Mesenchymal stem cell (in vitro differentiated cells and primary cell): ENCODE results near the gene KLKB1.
"Not testable (repeated sequence)": the region's sequence is repeated elsewhere in the genome, so short reads cannot be mapped to it uniquely, and the experiment has no call there.

Experiments
- DNase-seq: peaks from one replicate; pipeline ENCODE4 v3.0.0-alpha.2; 2013
- H2AFZ ChIP-seq: one replicate; pipeline ENCODE4 v1.6.1; 2013; ENCODE audit warnings: low read depth, mild to moderate bottlenecking, control low read depth, inconsistent platforms, low read length, moderate library complexity
- H2AK5ac ChIP-seq: 2 replicates; pipeline ENCODE4 v1.6.1; 2013; ENCODE audit warnings: low read length, moderate library complexity, mild to moderate bottlenecking, inconsistent platforms; ENCODE audit not compliant: severe bottlenecking
- H2BK120ac ChIP-seq: one replicate; pipeline ENCODE4 v1.6.1; 2013; ENCODE audit warnings: low read depth, mild to moderate bottlenecking, inconsistent platforms, low read length, moderate library complexity
- H2BK12ac ChIP-seq, 2 experiments: one replicate each; pipeline ENCODE4 v1.6.1; 2013; ENCODE audit warnings: inconsistent platforms in 2 of 2, low read length in 2 of 2, mild to moderate bottlenecking in 2 of 2, moderate library complexity in 2 of 2, control low read depth in 1 of 2
- H2BK15ac ChIP-seq: one replicate; pipeline ENCODE4 v1.6.1; 2013; ENCODE audit warnings: mild to moderate bottlenecking, low read depth, inconsistent platforms; ENCODE audit not compliant: poor library complexity, severe bottlenecking
- H2BK5ac ChIP-seq: 2 replicates; pipeline ENCODE4 v1.6.1; 2013; ENCODE audit warnings: low read depth, mild to moderate bottlenecking, low read length, control low read depth, inconsistent platforms; ENCODE audit not compliant: poor library complexity, severe bottlenecking
- H3K14ac ChIP-seq, 2 experiments: one replicate each; pipeline ENCODE4 v1.6.1; 2013; ENCODE audit warnings: inconsistent platforms in 2 of 2, low read length in 2 of 2, control low read depth in 1 of 2, mild to moderate bottlenecking in 1 of 2, moderate library complexity in 1 of 2
- H3K18ac ChIP-seq, 2 experiments: one replicate each; pipeline ENCODE4 v1.6.1; 2013; ENCODE audit warnings: inconsistent platforms in 2 of 2, low read length in 2 of 2, control low read depth in 1 of 2, low read depth in 1 of 2, mild to moderate bottlenecking in 1 of 2
- H3K23ac ChIP-seq, 2 experiments: one replicate each; pipeline ENCODE4 v1.6.1; 2013; ENCODE audit warnings: inconsistent platforms in 2 of 2, low read length in 2 of 2, mild to moderate bottlenecking in 2 of 2, moderate library complexity in 2 of 2, control low read depth in 1 of 2
- H3K27ac ChIP-seq: 2 replicates; pipeline ENCODE4 v1.5.1; 2013; ENCODE audit warnings: mild to moderate bottlenecking, moderate library complexity, low read length, control low read depth, inconsistent platforms; ENCODE audit not compliant: poor library complexity, severe bottlenecking
- H3K27me3 ChIP-seq, 2 experiments: 2 replicates each; pipeline versions ENCODE4 v1.6.1 to v1.7.0; 2013; ENCODE audit warnings: low read length in 2 of 2, mild to moderate bottlenecking in 2 of 2, moderate library complexity in 2 of 2, control low read depth in 1 of 2, inconsistent platforms in 1 of 2; ENCODE audit not compliant: control insufficient read depth in 1 of 2, insufficient read depth in 1 of 2
- H3K36me3 ChIP-seq, 2 experiments: 2 replicates each; pipeline versions ENCODE4 v1.6.1 to v1.7.0; 2013; ENCODE audit warnings: low read length in 2 of 2, control low read depth in 1 of 2, inconsistent platforms in 1 of 2, low read depth in 1 of 2, mild to moderate bottlenecking in 1 of 2; ENCODE audit not compliant: insufficient read depth in 2 of 2, control insufficient read depth in 1 of 2
- H3K4ac ChIP-seq, 2 experiments: one replicate each; pipeline ENCODE4 v1.6.1; 2013; ENCODE audit warnings: inconsistent platforms in 2 of 2, low read length in 2 of 2, mild to moderate bottlenecking in 2 of 2, moderate library complexity in 2 of 2, control low read depth in 1 of 2, low read depth in 1 of 2
- H3K4me1 ChIP-seq: 2 replicates; pipeline ENCODE4 v1.6.1; 2013; ENCODE audit warnings: low read depth, low read length, control low read depth; ENCODE audit not compliant: control insufficient read depth, insufficient read depth
- H3K4me2 ChIP-seq: 2 replicates; pipeline ENCODE4 v1.6.1; 2013; ENCODE audit warnings: low read length, mild to moderate bottlenecking, inconsistent platforms; ENCODE audit not compliant: poor library complexity, severe bottlenecking
- H3K4me3 ChIP-seq, 2 experiments: 2 replicates each; pipeline versions ENCODE4 v1.5.1 to v1.7.0; 2013; ENCODE audit warnings: low read length in 2 of 2, mild to moderate bottlenecking in 2 of 2, control low read depth in 1 of 2, low read depth in 1 of 2; ENCODE audit not compliant: insufficient read depth in 1 of 2
- H3K79me1 ChIP-seq: replicated peaks from 2 replicates; pipeline ENCODE4 v1.6.1; 2013; ENCODE audit warnings: mild to moderate bottlenecking, control low read depth, low read length, inconsistent platforms; ENCODE audit not compliant: poor library complexity, severe bottlenecking
- H3K9ac ChIP-seq: 2 replicates; pipeline ENCODE4 v1.7.0; 2013; ENCODE audit warnings: mild to moderate bottlenecking, low read length, moderate library complexity
- H3K9me3 ChIP-seq: 2 replicates; pipeline ENCODE4 v1.7.0; 2013; ENCODE audit warnings: mild to moderate bottlenecking, low read length; ENCODE audit not compliant: control insufficient read depth
- H4K8ac ChIP-seq: one replicate; pipeline ENCODE4 v1.6.1; 2013; ENCODE audit warnings: inconsistent platforms, mild to moderate bottlenecking, low read length, moderate library complexity
- H4K91ac ChIP-seq: one replicate; pipeline ENCODE4 v1.6.1; 2013; ENCODE audit warnings: mild to moderate bottlenecking, low read length, inconsistent platforms
- WGBS: methylation state at CpG from one replicate; pipeline ENCODE4 v1.1.7; 2013; ENCODE audit warnings: mixed read lengths; 5-methylcytosine and 5-hydroxymethylcytosine counted together

KLKB1 gene

GRCh38 chr4:186272699-186273391, 45.5 kb downstream of the KLKB1 start:
- H2BK5ac ChIP-seq: no peak overlapping the region
- no peaks in the 10 kb centered on the region for H3K36me3 ChIP-seq
- H3K14ac ChIP-seq: no peak overlapping the region
- H3K9ac ChIP-seq: no peak overlapping the region
- H4K8ac ChIP-seq: no peak overlapping the region
- no peak overlapping the region for H3K18ac ChIP-seq
- H3K4me1 ChIP-seq: no peaks in the 10 kb centered on the region
- no peak overlapping the region for H3K27ac ChIP-seq
- no peak overlapping the region for H3K23ac ChIP-seq
- no peaks in the 10 kb centered on the region for H3K27me3 ChIP-seq
- H3K4me3 ChIP-seq: no peak overlapping the region
- H3K9me3 ChIP-seq: no peaks in the 10 kb centered on the region
- no peak overlapping the region for H2AFZ ChIP-seq
- no peak for DNase-seq
- 90% methylated on average over 1 of the region's 4 CpGs for WGBS
- H2BK12ac ChIP-seq: no peak overlapping the region
- H2BK120ac ChIP-seq: no peak overlapping the region
- no peak overlapping the region for H3K4me2 ChIP-seq
- no peak overlapping the region for H4K91ac ChIP-seq
- no peak overlapping the region for H3K4ac ChIP-seq
- H3K79me1 ChIP-seq: no peaks in the 10 kb centered on the region
- no peak overlapping the region for H2BK15ac ChIP-seq
- H2AK5ac ChIP-seq: no peak overlapping the region

- not testable (repeated sequence) for H2BK15ac ChIP-seq, H2BK5ac ChIP-seq, H3K9ac ChIP-seq, H2BK120ac ChIP-seq, H4K91ac ChIP-seq, H2BK12ac ChIP-seq, H3K27ac ChIP-seq, H3K18ac ChIP-seq, H3K9me3 ChIP-seq, H2AK5ac ChIP-seq, H3K4ac ChIP-seq, H3K23ac ChIP-seq, H4K8ac ChIP-seq, DNase-seq, H3K4me3 ChIP-seq, H3K4me2 ChIP-seq, H3K27me3 ChIP-seq, H3K14ac ChIP-seq, H3K4me1 ChIP-seq, H3K36me3 ChIP-seq, H2AFZ ChIP-seq, H3K79me1 ChIP-seq
- 96% methylated on average over 5 of the region's 5 CpGs for WGBS
Observed at GRCh38 chr4:186273392-186273789, 46.1 kb downstream of the KLKB1 start.

GRCh38 chr4:186283311-186283710, 56.0 kb downstream of the KLKB1 start:
- Histone ChIP-seq H3K18ac (no peak overlapping the region), H2AFZ (no peak overlapping the region), H3K9me3 (no peaks in the 10 kb centered on the region), H2BK120ac (no peak overlapping the region), H2AK5ac (no peak overlapping the region), H3K79me1 (no peaks in the 10 kb centered on the region), H2BK12ac (no peak overlapping the region), H3K27ac (no peak overlapping the region), H3K4ac (no peak overlapping the region), H4K91ac (no peak overlapping the region), H2BK5ac (no peak overlapping the region), H3K23ac (no peak overlapping the region), H3K4me1 (no peaks in the 10 kb centered on the region), H3K4me2 (no peak overlapping the region), H4K8ac (no peak overlapping the region), H3K9ac (no peak overlapping the region), H3K27me3 (peaks cover 0 to 5% of the 10 kb centered on the region in 2 experiments), H3K36me3 (no peaks in the 10 kb centered on the region), H2BK15ac (no peak overlapping the region), H3K4me3 (no peak overlapping the region), H3K14ac (peak overlapping the region in 1 of 2 experiments; percentile 35)
- 80% methylated on average over 5 of the region's 5 CpGs for WGBS
- DNase-seq: no peak

GRCh38 chr4:186285147-186285546, 57.8 kb downstream of the KLKB1 start:
- no peak overlapping the region for H2BK120ac ChIP-seq
- no peaks in the 10 kb centered on the region for H3K36me3 ChIP-seq
- no peak overlapping the region for H2BK5ac ChIP-seq
- DNase-seq: no peak
- no peak overlapping the region for H3K4me2 ChIP-seq
- no peak overlapping the region for H3K14ac ChIP-seq
- no peak overlapping the region for H3K18ac ChIP-seq
- no peak overlapping the region for H2BK12ac ChIP-seq
- H4K8ac ChIP-seq: no peak overlapping the region
- no peak overlapping the region for H3K4ac ChIP-seq
- H3K4me3 ChIP-seq: no peak overlapping the region
- no peak overlapping the region for H3K23ac ChIP-seq
- no peak overlapping the region for H2BK15ac ChIP-seq
- no peak overlapping the region for H2AK5ac ChIP-seq
- peaks cover 0 to 5% of the 10 kb centered on the region in 2 experiments for H3K27me3 ChIP-seq
- H3K9me3 ChIP-seq: no peaks in the 10 kb centered on the region
- WGBS: 92% methylated on average over 9 of the region's 12 CpGs
- no peak overlapping the region for H2AFZ ChIP-seq
- H3K9ac ChIP-seq: no peak overlapping the region
- H4K91ac ChIP-seq: no peak overlapping the region
- no peaks in the 10 kb centered on the region for H3K4me1 ChIP-seq
- no peak overlapping the region for H3K27ac ChIP-seq
- H3K79me1 ChIP-seq: no peaks in the 10 kb centered on the region
